HG02970 (cell line): ENCODE results near the gene NDUFV2.
A peak's percentile ranks its signal among the peaks of the same experiment; 100 is the strongest.

Source experiments
- ATAC-seq: cut with Tn5 transposase; IDR thresholded peaks from one replicate; pipeline ENCODE4 v1.9.1; 2021; ENCODE audit warnings: mild to moderate bottlenecking, moderate library complexity, moderate number of reproducible peaks; ENCODE audit not compliant: unreplicated experiment, low FRiP score

Gene NDUFV2

GRCh38 chr18:9102508-9103375 lies at the start of gene NDUFV2:
Gene NDUFV2 (plus strand): TSS chr18:9102699. CDS start chr18:9102744, 45 bp downstream.
- ATAC-seq: peak; percentile 89

- ATAC-seq: no peak
Observed at GRCh38 chr18:9053814-9054213, 48.7 kb upstream of the NDUFV2 start.

GRCh38 chr18:9055185-9055584 lies 47.3 kb upstream of the NDUFV2 start:
- no peak for ATAC-seq

GRCh38 chr18:9055626-9056025 lies 46.9 kb upstream of the NDUFV2 start:
- ATAC-seq: no peak

- no peak for ATAC-seq
Observed at GRCh38 chr18:9057646-9058045, 44.9 kb upstream of the NDUFV2 start.

- no peak for ATAC-seq
Observed at GRCh38 chr18:9058406-9058805, 44.1 kb upstream of the NDUFV2 start.

- ATAC-seq: no peak
Observed at GRCh38 chr18:9062418-9062751, 40.1 kb upstream of the NDUFV2 start.

- no peak for ATAC-seq
Observed at GRCh38 chr18:9065864-9066263, 36.6 kb upstream of the NDUFV2 start.

- ATAC-seq: peak; percentile 33
Observed at GRCh38 chr18:9066358-9066757, 36.1 kb upstream of the NDUFV2 start.

- peak; percentile 56 for ATAC-seq
Observed at GRCh38 chr18:9066817-9067306, 35.6 kb upstream of the NDUFV2 start.

GRCh38 chr18:9067823-9068222 lies 34.7 kb upstream of the NDUFV2 start:
- no peak for ATAC-seq

GRCh38 chr18:9068346-9068745 lies 34.2 kb upstream of the NDUFV2 start:
- no peak for ATAC-seq

- ATAC-seq: no peak
Observed at GRCh38 chr18:9069601-9070000, 32.9 kb upstream of the NDUFV2 start.

GRCh38 chr18:9070212-9070611 lies 32.3 kb upstream of the NDUFV2 start:
- no peak for ATAC-seq

- no peak for ATAC-seq
Observed at GRCh38 chr18:9079818-9080528, 22.5 kb upstream of the NDUFV2 start.

GRCh38 chr18:9081940-9082339 lies 20.6 kb upstream of the NDUFV2 start:
- ATAC-seq: no peak

- peak; percentile 60 for ATAC-seq
Observed at GRCh38 chr18:9082711-9083510, 19.6 kb upstream of the NDUFV2 start.

GRCh38 chr18:9086015-9086414 lies 16.5 kb upstream of the NDUFV2 start:
- ATAC-seq: no peak

GRCh38 chr18:9086624-9087023 lies 15.9 kb upstream of the NDUFV2 start:
- no peak for ATAC-seq

GRCh38 chr18:9087144-9087543 lies 15.4 kb upstream of the NDUFV2 start:
- ATAC-seq: no peak

- ATAC-seq: no peak
Observed at GRCh38 chr18:9088252-9088651, 14.2 kb upstream of the NDUFV2 start.
